GM12874 (cell line): ENCODE measurements around the gene RAP1GAP2.

Experiments
- CTCF ChIP-seq: IDR thresholded peaks from 2 replicates; pipeline ENCODE4 v1.5.1; 2011; ENCODE audit warnings: low read depth, mild to moderate bottlenecking, control low read depth, low read length, moderate library complexity; ENCODE audit not compliant: insufficient read depth

The RAP1GAP2 gene

DNA sequence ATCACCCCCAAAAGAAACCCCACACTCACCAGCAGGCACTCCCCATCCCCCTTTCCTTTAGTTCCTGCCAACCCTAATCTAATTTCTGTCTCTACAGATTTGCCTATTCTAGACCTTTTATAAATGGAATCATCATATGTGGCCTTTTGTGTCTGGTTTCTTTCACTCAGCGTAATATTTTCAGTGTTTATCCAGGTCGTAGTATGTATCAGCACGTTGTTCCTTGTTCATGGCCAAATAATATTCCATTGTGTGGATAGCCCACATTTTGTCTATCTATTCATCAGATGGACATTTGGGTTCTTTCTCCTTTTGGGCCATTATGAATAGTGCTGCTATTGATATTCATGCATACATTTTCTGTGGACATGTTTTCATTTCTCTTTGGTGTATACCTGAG is 193.6 kb downstream of the RAP1GAP2 start:
- no peak for TF ChIP-seq CTCF

GRCh38 chr17:2990396-2990795 is 194.2 kb downstream of the RAP1GAP2 start:
- no peak for TF ChIP-seq CTCF

- no peak for TF ChIP-seq CTCF
These were observed 198.2 kb downstream of the RAP1GAP2 start for GRCh38 chr17:2994441-2994840.

DNA sequence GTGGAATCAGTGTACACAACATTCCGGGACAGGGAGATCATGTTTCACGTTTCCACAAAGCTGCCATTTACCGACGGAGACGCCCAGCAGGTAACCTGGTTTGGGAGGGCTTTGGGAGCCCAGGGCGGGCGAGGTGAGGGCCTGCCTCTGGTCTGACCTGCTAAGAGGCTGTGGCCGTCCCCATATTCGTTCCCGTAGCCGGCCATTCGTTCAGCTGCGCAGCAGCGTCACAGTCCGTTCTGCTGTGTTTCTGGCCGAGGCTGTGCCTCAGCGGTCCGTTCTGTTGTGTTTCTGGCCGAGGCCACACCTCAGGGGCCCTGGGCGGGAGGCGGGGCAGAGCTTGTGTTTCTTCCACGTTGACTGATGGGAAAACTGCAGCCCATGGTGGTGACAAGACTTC is 199.1 kb downstream of the RAP1GAP2 start:
- no peak for TF ChIP-seq CTCF

DNA sequence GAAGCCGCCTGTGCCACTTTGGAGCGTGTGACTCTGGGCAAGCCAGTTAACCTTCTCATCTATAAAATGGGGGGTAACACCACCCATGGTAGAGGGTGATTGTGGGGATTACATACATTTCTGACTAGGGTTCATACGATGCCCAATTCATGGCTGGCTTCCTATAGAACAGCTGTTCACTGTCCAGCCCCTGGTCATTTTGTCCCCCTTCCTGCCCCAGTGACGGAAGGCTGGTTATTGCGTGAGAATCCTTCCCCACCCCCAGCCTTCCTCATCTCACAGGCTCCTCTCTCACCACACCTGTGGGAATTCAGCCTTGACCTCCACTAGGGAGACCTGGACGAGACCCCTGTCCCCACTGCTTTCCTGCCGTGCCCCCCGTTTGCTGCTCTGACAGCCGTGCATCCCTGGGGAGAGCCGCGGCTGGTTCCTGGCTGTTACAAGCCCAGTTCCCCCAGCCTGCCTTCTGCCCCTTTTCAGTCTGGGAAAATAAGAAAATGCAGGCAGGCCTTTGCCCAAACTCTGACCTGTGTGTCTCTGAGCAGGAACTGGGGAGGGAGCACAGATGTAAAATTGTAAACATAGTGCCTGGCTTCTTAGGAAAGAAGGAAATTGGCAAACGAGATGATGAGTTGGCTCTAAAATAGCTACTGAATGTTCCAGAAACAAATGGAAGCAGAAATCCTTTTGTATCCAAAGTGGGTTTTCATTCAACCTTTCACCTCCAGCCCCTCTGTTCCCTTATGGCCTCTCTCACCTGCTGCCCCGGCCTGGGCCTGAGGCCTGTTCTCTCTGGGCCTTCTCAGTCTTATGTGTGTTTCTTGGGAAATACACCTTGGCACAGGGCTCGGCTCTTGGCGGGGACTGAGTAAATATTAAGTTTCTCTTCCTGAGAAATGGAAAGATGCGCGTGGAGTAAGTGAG is 199.9 kb downstream of the RAP1GAP2 start:
- no peak for TF ChIP-seq CTCF

DNA sequence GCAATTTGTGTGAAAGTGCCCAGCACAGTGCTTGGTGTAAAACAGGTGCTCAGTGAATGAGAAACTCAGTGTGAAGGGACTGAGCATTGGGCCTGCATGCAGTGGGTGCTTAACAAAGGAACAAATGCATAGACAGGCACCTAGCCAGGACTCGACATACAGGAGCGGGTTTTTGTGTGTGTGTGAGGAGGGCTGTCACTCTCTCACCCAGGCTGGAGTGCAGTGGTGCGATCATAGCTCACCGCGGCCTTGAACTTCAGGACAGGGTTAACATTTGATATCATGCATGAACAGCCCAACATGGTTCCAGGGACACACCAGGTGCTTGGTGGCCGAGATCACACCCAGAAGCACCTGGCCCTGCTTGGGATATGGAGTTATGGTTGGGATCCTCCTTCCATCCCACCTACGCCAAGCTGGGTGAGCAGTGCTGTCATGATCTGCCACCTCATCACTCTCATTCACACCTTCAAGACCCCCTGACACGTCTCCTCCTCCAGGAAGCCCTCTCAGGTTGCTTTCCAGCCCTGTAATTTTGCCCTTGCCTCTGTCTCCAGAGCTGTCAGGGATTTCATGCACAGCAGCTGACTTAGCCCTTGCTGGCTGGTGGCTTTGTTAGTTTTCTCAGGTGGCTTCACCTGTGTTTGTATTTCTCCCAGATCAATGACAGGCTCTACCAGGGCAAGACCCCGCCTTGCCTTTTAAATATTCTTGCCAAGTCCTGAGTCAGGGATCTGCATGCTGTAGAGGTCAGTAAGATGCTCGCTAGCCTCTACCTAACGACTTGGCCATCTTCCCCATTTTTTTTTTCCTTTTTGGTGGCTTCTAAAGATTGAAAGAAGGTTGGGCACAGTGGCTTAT is 200.8 kb downstream of the RAP1GAP2 start:
- TF ChIP-seq CTCF: no peak

- no peak for TF ChIP-seq CTCF
These were observed 206.5 kb downstream of the RAP1GAP2 start for GRCh38 chr17:3002538-3003295.
